PC-9 (cell line): ENCODE data around the gene SAT1.

Source experiments
- EZH2 ChIP-seq: fragments of 200-600 bp; sonication (generic); IDR thresholded peaks from 2 replicates; pipeline ENCODE4 v1.8.0; 2017; ENCODE audit warnings: antibody characterized with exemption, low read depth
- TF ChIP-seq, protein P1 (sequence below): fragments of 200-600 bp; sonication (generic); conservative IDR thresholded peaks from 2 replicates; pipeline ENCODE4 v1.6.1; 2017; ENCODE audit warnings: mixed run types, antibody characterized with exemption, mild to moderate bottlenecking, moderate library complexity

- TF ChIP-seq, protein P1, sequence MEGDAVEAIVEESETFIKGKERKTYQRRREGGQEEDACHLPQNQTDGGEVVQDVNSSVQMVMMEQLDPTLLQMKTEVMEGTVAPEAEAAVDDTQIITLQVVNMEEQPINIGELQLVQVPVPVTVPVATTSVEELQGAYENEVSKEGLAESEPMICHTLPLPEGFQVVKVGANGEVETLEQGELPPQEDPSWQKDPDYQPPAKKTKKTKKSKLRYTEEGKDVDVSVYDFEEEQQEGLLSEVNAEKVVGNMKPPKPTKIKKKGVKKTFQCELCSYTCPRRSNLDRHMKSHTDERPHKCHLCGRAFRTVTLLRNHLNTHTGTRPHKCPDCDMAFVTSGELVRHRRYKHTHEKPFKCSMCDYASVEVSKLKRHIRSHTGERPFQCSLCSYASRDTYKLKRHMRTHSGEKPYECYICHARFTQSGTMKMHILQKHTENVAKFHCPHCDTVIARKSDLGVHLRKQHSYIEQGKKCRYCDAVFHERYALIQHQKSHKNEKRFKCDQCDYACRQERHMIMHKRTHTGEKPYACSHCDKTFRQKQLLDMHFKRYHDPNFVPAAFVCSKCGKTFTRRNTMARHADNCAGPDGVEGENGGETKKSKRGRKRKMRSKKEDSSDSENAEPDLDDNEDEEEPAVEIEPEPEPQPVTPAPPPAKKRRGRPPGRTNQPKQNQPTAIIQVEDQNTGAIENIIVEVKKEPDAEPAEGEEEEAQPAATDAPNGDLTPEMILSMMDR = no peak
- TF ChIP-seq EZH2 = no peak
Observed at GRCh38 chrX:23817979-23818336, 35.0 kb downstream of the SAT1 start.
